ENCODE results near the gene STK32C. TPM values are rescaled to one million over a fixed set of nuclear protein-coding genes. Genes with fewer than 3 reads are reported as not detected.

The STK32C gene
- total and polyA plus RNA-seq, 7 donors, result 4.3 to 12.8 (median 8.4) TPM

- WGBS, 2 donors, result 92 to 95% methylated on average over 21 of the region's 21 CpGs
- intact Hi-C loops (cut with DNase I), result loop anchor here (5.0 kb wide), 1 partner anchor 33 kb away; no protein-coding TSS in a partner anchor
- DNase-seq, result peak; percentile 44
- Histone ChIP-seq H3K4me1 (peaks cover 0 to 19% (median 16%) of the 10 kb centered on the region in 4 donors), H3K9me3 (no peaks in the 10 kb centered on the region), H3K27me3 (no peaks in the 10 kb centered on the region), H3K4me3 (no peak overlapping the region), H3K27ac (no peak overlapping the region), H3K36me3 (no peaks in the 10 kb centered on the region)
- TF ChIP-seq POLR2AphosphoS5 (IDR thresholded peaks at IDR 0.05), result no peak
- no peak for TF ChIP-seq CTCF (IDR thresholded peaks at IDR 0.05)
- TF ChIP-seq EP300 (IDR thresholded peaks at IDR 0.05), result no peak
- TF ChIP-seq POLR2A (IDR thresholded peaks at IDR 0.05), result no peak
Measured at GRCh38 chr10:132304756-132305509, 2.8 kb downstream of the STK32C start.

- intact Hi-C loops (cut with DNase I), result no loop called here
- Histone ChIP-seq H3K27ac (no peak overlapping the region), H3K4me1 (peaks cover 0 to 13% (median 11%) of the 10 kb centered on the region in 4 donors), H3K9me3 (no peaks in the 10 kb centered on the region), H3K36me3 (no peaks in the 10 kb centered on the region), H3K4me3 (no peak overlapping the region), H3K27me3 (no peaks in the 10 kb centered on the region)
- TF ChIP-seq CTCF (IDR thresholded peaks at IDR 0.05) (no peak), POLR2AphosphoS5 (IDR thresholded peaks at IDR 0.05) (no peak), EP300 (IDR thresholded peaks at IDR 0.05) (no peak), POLR2A (IDR thresholded peaks at IDR 0.05) (no peak)
- WGBS, 2 donors, result 88 to 89% methylated on average over 21 of the region's 21 CpGs
- DNase-seq, result peak; percentile 56
Measured at GRCh38 chr10:132303361-132304115, 4.2 kb downstream of the STK32C start.

- intact Hi-C loops (cut with DNase I), result no loop called here
- Histone ChIP-seq H3K27me3 (no peaks in the 10 kb centered on the region), H3K9me3 (no peaks in the 10 kb centered on the region), H3K4me1 (peaks cover 0 to 10% (median 9%) of the 10 kb centered on the region in 4 donors), H3K27ac (no peak overlapping the region), H3K36me3 (no peaks in the 10 kb centered on the region), H3K4me3 (no peak overlapping the region)
- TF ChIP-seq CTCF (IDR thresholded peaks at IDR 0.05) (no peak), POLR2AphosphoS5 (IDR thresholded peaks at IDR 0.05) (no peak), POLR2A (IDR thresholded peaks at IDR 0.05) (no peak), EP300 (IDR thresholded peaks at IDR 0.05) (no peak)
- WGBS, 2 donors, result 86 to 88% methylated on average over 29 of the region's 29 CpGs
- DNase-seq, result peak; percentile 60
Measured at GRCh38 chr10:132302421-132303310, 5.1 kb downstream of the STK32C start.

- TF ChIP-seq CTCF (IDR thresholded peaks at IDR 0.05) (no peak), POLR2A (IDR thresholded peaks at IDR 0.05) (no peak), EP300 (IDR thresholded peaks at IDR 0.05) (no peak), POLR2AphosphoS5 (IDR thresholded peaks at IDR 0.05) (no peak)
- Histone ChIP-seq H3K36me3 (no peaks in the 10 kb centered on the region), H3K9me3 (no peaks in the 10 kb centered on the region), H3K27ac (no peak overlapping the region), H3K4me3 (no peak overlapping the region), H3K27me3 (no peaks in the 10 kb centered on the region), H3K4me1 (peaks cover 0 to 3% (median 2%) of the 10 kb centered on the region in 4 donors)
- intact Hi-C loops (cut with DNase I), result no loop called here
- 85 to 88% methylated on average over 38 of the region's 38 CpGs for WGBS, 2 donors
- DNase-seq, result peak; percentile 63
Measured at GRCh38 chr10:132301371-132302330, 6.1 kb downstream of the STK32C start.
